ENCODE data around the gene ADAP2.
"Not testable (repeated sequence)": the region's sequence is repeated elsewhere in the genome, so short reads cannot be mapped to it uniquely, and the experiment has no call there.

The ADAP2 gene

GRCh38 chr17:30970831-30971567 lies 49.3 kb downstream of the ADAP2 start, which contains the start of gene RNF135:
RNF135 (plus strand) TSS chr17:30971039; CDS start chr17:30971074, 35 bp downstream.
- TF ChIP-seq CTCF (IDR thresholded peaks at IDR 0.05; ENCODE audit: low read depth, low read length), result no peak
- Histone ChIP-seq H3K4me1 (no peaks in the 10 kb centered on the region), H3K27me3 (no peaks in the 10 kb centered on the region), H3K36me3 (no peaks in the 10 kb centered on the region), H3K4me3 (ENCODE audit: low read depth, low read length) (peak within 1 kb of the TSS; percentile 22), H3K9me3 (no peaks in the 10 kb centered on the region)
- peak; percentile 27 for DNase-seq

DNA sequence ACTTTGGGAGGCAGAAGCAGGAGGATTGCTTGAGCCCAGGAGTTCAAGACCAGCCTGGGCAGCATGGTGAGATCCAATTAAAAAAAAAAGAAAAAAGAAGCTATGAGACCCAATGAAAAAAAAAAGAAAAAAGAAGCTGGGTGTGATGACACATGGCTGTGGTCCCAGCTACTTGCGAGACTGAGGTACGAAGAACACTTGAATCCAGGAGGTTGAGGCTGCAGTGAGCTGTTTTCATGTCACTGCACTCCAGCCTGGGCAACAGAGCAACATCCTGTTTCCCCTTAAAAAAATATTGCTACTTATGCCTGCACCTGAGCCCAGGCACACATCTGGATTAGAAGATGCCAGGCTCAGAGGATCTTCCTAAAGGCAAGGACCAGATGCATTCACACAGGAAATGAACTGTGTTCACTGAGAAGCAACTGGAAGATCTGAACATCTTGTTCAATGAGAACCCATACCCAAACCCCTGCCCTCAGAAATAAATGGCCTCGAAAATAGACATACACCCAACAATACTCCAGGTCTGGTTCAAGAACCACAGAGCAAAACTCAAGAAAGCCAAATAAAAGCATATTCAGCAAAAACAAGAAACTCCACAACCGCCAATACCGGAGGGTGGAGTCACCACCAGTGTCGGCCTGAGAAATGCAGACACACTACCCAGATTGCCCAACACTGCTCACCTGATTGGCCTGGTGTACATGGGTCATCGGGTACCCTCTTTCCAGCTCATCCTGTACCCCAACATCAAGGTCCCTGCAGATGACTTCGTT lies 53.5 kb downstream of the ADAP2 start:
- Histone ChIP-seq H3K27me3 (no peaks in the 10 kb centered on the region), H3K4me1 (no peaks in the 10 kb centered on the region), H3K9me3 (no peaks in the 10 kb centered on the region), H3K4me3 (ENCODE audit: low read depth, low read length) (no peak overlapping the region), H3K36me3 (no peaks in the 10 kb centered on the region)
- TF ChIP-seq CTCF (IDR thresholded peaks at IDR 0.05; ENCODE audit: low read depth, low read length), result no peak
- DNase-seq, result no peak

- DNase-seq, H3K36me3 ChIP-seq: not testable (repeated sequence)
Observed at GRCh38 chr17:30979919-30980318, 58.2 kb downstream of the ADAP2 start.

DNA sequence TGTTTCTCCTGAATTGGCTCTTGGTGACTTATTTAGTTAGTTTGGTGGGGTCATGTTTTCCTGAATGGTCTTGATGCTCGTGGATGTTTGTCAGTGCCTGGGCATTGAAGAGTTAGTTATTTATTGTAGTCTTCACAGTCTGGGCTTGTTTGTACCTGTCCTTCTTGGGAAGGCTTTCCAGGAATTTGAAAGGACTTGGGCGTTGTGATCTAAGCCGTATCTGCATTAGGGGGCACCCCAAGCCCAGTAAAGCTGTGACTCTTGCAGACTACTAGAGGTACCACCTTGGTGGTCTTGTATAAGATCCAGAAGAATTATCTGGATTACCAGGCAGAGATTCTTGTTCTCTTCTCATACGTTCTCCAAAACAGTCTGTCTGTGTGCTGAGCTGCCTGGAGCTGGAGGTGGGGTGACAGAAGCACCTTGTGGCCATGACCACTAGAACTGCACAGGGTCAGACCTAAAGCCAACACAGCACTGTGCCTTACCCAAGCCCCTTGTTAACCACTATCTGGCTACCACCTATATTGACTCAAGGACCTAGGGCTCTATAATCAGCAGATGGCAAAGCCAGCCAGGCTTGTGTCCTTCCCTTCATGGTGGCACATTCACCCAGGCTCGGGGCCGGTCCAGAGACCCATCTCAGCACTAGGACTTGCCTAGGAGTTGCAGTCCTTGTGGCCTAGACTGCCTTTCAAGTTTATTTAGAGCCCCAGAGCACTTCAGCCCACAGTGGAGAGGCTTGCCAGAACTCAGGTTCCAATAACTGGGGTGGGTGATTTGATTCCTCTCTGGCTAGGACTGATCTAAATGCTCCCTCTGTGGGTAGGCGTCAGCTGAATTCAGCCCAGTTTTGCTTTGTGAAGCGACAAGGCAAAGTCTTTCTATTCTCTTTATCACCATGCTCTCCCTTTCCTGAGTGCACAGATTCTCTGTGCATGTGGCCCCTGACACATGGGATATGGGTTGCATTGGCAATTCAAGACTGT lies 60.1 kb downstream of the ADAP2 start:
- Histone ChIP-seq H3K4me3 (ENCODE audit: low read depth, low read length) (no peak overlapping the region), H3K4me1 (no peaks in the 10 kb centered on the region), H3K27me3 (no peaks in the 10 kb centered on the region), H3K36me3 (no peaks in the 10 kb centered on the region), H3K9me3 (no peaks in the 10 kb centered on the region)
- no peak for TF ChIP-seq CTCF (IDR thresholded peaks at IDR 0.05; ENCODE audit: low read depth, low read length)
- no peak for DNase-seq

More at GRCh38 chr17:30979919-30980318, 58.2 kb downstream of the ADAP2 start:
- not testable (repeated sequence) for H3K9me3 ChIP-seq; H3K27me3 ChIP-seq; H3K4me3 ChIP-seq (ENCODE audit: low read depth, low read length); H3K4me1 ChIP-seq

DNA sequence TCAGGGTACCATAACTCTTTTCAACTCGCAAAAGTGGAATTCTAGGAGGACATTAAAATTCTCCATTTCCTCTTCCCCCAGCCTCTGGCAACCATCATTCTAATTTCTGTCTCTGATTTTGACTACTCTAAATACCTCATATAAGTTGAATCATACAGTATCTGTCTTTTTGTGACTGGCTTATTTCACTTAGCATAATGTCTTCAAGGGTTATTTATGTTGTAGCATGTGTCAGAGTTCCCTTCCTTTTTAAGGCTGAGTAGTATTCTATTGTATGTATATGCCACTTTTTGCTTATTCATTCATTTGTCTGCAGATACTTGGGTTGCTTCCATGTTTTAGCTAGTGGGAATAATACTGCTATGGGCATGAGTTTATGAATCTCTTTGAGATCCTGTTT lies 61.1 kb downstream of the ADAP2 start:
- no peaks in the 10 kb centered on the region for H3K4me1 ChIP-seq
- no peaks in the 10 kb centered on the region for H3K27me3 ChIP-seq
- DNase-seq, result no peak
- no peak overlapping the region for H3K4me3 ChIP-seq (ENCODE audit: low read depth, low read length)
- no peak for TF ChIP-seq CTCF (IDR thresholded peaks at IDR 0.05; ENCODE audit: low read depth, low read length)
- no peaks in the 10 kb centered on the region for H3K9me3 ChIP-seq
- no peaks in the 10 kb centered on the region for H3K36me3 ChIP-seq

GRCh38 chr17:30990458-30990857 lies 68.7 kb downstream of the ADAP2 start:
- H3K9me3 ChIP-seq, result no peaks in the 10 kb centered on the region
- H3K36me3 ChIP-seq, result no peaks in the 10 kb centered on the region
- DNase-seq, result no peak
- H3K4me3 ChIP-seq (ENCODE audit: low read depth, low read length), result no peak overlapping the region
- no peak for TF ChIP-seq CTCF (IDR thresholded peaks at IDR 0.05; ENCODE audit: low read depth, low read length)
- no peaks in the 10 kb centered on the region for H3K4me1 ChIP-seq
- no peaks in the 10 kb centered on the region for H3K27me3 ChIP-seq
